Measurements from ENCODE around the gene YY1.
"Not testable (repeated sequence)": the region's sequence is repeated elsewhere in the genome, so short reads cannot be mapped to it uniquely, and the experiment has no call there.

Gene YY1

GRCh38 chr14:100285021-100285912 lies 46.3 kb downstream of the YY1 start:
- peak in 6 of 14 donors; percentile 25 to 82 (median 63) for DNase-seq

GRCh38 chr14:100285913-100286400 lies 47.0 kb downstream of the YY1 start:
- DNase-seq, result no peak

DNA sequence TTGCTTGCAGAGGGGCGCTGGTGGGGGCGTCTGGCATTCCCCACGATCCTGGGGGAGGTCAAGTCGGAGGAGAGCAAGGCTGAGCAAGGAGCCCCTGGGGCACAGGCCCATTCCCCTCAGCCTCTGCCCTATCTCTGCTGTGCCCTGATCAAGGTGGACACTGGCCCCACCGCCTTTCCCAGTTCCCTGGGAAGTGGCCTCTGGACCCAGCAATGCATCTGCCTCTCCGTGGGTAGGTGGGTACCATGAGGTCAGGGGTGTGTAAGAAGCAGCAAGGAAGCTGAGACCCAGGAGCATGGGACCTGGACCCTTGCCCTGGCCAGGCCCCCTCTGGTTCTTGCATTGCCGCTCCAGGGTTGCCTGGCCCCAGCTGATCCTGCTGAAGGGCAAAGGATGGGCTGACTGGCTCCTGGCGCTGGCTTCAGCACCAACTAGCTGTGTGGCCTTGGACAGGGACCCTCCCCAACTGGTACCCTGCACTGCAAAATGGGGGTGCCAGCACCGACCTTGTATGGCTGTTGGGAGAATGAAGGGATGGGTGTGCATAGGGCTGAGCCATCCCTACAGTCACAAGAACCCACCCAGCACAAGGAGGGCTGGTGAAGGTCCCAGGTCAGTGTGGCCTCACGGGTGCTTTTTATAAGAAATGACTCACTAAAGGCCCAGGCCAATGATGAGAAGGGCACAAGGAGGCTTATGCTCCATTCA lies 47.7 kb downstream of the YY1 start:
- DNase-seq, result no peak

DNA sequence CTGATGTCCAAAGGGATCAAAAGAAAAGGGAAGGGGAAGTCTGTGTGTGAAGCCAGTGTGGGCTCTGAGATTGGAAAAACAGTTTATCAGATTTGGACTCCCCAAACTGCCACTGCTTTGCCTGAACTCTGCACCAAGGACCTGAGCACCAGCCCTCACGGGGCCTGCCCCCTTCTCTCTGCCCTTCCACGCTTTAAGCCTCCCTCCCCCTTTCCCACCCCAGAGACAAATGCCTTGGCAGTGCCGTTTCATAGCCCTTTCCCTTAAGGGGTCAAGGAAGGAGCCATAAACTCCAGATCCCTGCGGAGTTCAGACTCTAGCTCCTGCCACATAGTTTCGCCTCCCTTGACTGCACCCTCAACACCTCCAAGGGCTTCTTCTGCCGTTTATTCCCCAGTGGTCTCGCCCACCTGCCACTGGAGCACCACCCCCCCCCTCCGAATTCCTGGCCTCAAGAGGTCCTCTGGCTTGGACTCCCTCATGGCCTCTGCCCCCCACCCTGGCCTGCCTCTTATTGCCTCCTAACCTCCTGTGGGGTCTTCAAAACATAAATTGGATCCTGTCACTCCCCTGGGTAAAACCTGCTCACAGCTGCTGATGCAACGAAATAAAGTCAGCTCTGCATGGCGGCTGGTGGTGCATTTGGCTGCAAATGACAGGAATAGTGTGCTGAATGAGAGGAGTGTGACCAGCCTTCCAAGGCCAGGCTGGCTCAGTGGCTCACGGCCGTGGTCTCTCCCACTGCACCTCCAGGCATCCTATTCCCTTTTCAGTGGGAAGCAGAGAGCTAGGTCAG lies 48.5 kb downstream of the YY1 start:
- no peak for DNase-seq

DNA sequence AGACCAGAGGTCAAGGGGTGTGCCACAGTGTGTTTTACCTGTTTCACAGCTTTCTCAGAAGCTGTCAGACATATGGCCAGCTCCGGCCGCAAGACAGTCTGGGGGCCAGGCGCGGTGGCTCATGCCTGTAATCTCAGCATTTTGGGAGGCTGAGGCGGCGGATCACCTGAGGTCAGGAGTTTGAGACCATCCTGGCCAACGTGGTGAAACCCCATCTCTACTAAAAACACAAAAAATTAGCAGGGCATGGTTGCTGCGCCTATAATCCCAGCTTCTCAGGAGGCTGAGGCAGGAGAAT lies 49.0 kb downstream of the YY1 start:
- not testable (repeated sequence) for DNase-seq

GRCh38 chr14:100288382-100289185 lies 49.6 kb downstream of the YY1 start:
- no peak for DNase-seq

GRCh38 chr14:100289916-100290606 lies 51.1 kb downstream of the YY1 start:
- no peak for DNase-seq

DNA sequence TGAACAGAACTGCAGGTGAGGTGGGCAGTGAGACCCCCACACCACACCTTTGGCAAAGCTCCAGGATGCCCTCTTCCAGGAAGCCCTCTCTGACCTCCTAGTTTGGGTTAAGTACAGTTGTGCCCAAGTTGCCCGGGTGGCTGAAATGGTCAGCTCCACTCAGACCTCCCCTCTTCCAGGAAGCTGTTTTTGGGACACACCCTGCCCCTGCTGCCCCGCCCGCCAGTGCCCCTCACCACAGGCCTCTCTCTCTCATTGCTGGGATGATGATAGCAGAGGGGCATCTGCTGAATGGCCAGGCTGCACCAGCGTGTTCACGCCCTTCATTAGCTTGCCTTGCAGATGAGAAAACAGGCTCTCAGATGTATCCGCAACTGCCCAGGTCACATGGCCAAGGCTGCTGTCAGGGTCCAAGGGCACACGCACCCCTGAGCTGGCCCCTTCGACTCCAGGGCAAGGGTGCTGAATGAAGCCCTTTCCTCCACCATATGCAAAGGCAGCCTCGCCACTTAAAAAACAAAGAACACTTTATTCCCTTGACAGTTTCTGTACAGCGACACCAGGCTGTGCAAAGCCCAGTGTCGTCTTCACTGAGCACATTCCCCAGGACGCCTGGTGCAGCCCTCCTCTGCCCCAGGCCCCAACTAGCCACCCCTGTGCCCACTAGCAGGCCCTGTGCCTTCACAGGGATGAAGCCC lies 51.8 kb downstream of the YY1 start:
- DNase-seq, result peak in 2 of 14 donors; percentile 8 to 50

- no peak for DNase-seq
Measured at GRCh38 chr14:100291305-100292075, 52.5 kb downstream of the YY1 start.

- no peak for DNase-seq
Measured at GRCh38 chr14:100292301-100292775, 53.4 kb downstream of the YY1 start.

DNA sequence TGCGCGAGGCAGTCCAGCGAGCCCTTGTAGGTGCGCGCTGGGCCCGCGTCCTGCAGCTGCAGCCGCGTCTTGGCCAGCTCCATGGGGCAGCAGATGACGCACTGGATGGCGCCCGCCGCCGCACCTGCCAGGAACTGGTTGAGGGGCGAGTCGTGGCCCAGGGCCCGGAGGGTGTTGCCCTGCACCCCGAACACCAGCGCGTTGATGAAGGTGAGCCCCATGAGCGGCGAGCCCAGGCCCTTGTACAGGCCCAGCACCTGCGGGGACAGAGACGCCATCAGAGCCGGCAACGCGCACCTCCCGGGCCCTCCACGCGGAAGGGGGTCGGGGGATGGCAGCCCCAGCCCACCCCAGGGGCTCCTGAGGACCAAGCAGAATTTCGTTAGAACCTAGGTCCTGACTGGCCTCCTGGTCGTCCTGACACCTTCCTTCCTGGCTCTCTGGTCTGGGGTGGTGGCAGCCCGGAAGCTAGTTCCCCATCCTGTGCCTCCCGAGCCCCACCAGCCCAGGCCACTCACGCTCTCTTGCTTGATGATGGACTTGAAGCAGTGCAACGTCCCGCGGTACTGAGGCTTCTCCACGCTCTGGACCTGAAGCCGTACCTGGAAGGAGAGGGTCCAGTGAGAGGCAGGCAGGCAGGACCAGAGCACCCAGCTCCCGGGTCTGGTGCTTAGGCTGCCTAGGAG lies 54.0 kb downstream of the YY1 start:
- no peak for DNase-seq

GRCh38 chr14:100293497-100294212 lies 54.7 kb downstream of the YY1 start:
- no peak for DNase-seq

DNA sequence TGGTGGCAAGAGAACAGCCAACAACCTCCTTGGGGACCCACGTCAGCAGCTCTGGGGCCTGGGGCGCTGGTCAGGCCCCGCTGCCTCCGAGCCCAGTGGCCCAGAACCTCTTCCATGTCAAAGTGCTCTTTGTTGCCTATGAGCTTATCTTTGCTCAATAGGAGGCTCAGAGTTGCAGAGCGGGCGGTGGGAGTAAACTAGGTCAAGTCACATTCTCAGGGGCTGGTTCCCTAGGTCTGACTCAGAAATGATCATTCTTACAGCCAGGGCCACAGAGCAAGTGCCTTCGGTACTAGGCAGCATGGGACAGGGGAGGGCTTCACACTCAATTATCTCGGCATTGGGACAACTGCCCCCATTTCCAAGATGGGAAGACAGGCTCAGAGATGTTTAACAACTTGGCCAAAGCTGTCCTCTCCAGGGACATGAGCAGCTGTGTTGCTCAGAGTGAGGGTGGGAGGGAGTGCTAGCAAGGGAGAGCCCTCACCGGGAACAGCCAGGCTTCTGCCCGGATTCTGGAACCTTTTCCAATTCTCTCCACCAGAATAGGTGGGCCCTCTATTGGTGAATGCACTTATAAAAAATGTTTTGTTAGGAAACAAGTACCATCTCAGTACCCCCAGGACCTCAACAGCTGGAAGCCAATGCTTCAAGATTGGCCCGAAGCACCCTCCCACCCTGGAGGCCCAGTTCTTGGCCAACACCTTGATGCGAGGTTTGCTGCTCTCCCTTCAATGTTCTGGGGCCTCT lies 55.4 kb downstream of the YY1 start:
- no peak for DNase-seq

GRCh38 chr14:100294963-100295330 lies 56.0 kb downstream of the YY1 start:
- DNase-seq, result no peak

DNA sequence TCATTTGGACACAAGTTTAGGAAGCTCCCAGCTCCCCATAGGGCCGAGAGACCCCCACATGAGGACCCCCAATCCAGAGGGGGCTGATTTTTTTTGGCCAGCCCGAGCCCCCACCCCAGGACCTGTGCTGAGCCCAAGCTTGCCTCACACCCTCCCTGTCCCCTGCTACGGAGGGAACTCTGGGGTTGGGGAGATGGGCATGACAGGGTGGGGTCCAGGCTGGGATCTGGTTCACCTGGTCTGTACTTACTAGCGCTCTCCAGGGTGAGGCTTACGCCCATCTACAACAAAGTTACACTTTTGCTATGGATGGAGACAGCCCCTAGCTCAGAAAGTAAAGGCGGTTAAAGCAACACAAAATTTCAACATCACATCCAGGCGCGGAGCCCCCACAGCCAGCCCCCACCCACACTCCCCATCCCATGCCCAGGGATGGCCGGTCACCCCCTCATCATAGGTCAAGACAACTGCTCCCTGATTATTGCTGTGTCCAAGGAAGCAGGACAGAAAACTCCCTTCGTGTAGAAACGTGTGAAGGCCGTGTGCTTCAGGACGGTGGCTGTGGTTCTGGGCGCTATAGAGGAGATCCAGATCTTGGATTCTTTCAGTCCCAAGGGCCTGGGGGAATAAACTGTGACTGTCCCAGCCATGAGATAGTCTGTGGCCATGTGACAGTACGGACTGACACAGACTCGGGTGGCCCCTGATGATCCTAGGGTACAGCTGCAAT lies 56.6 kb downstream of the YY1 start:
- DNase-seq, result no peak

DNA sequence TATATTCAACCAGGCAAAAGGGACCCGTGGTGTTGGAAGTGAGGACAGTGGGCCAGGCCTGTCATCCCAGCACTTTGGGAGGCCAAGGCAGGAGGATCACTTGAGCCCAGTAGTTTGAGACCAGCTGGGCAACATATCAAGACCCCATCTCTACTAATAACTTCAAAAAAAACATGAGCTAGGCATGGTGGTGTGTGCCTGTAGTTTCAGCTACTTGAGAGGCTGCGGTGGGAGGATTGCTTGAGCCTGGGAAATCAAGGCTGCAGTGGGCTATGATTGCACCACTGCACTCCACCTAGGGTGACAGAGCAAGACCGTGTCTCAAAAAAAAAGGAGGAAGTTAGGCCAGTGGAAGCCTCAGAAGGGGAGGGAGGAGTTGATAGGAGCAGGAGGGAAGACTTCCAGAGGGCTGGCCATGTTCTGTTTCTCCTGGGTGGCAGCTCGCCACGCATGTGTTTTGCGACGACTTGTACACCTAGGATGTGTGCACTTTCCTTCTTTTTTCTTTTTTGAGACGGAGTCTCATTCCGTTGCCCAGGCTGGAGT lies 57.2 kb downstream of the YY1 start:
- no peak for DNase-seq

DNA sequence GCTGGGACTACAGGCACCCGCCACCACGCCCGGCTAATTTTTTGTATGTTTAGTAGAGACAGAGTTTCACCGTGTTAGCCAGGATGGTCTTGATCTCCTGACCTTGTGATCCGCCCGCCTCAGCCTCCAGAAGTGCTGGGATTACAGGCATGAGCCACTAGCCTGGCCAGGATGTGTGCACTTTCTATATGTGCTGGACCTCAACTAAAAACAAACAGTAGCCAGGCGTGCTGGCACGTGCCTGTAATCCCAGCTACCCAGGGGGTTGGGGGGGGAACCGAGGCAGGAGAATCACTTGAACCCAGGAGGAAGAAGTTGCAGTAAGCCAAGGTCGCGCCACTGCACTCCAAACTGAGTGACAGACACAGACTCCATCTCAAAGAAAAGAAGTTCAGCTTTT lies 57.8 kb downstream of the YY1 start:
- DNase-seq, result not testable (repeated sequence)

Measured in C1 segment of cervical spinal cord (tissue), 14 donors.